ENCODE measurements around the gene TMEM263.

TMEM263 gene

GRCh38 chr12:107017042-107017441 is 61.3 kb downstream of the TMEM263 start:
- no peak for DNase-seq (ENCODE audit: low read depth in 2 of 2)
- no peak for TF ChIP-seq CTCF (IDR thresholded peaks at IDR 0.05; ENCODE audit: low read depth, low read length)
- no peak overlapping the region for H3K4me3 ChIP-seq (replicated peaks in 1 of 2; ENCODE audit: low read depth in 2 of 2, low read length in 2 of 2)

GRCh38 chr12:107019546-107019945 is 63.8 kb downstream of the TMEM263 start:
- no peak for DNase-seq (ENCODE audit: low read depth in 2 of 2)
- TF ChIP-seq CTCF (IDR thresholded peaks at IDR 0.05; ENCODE audit: low read depth, low read length) = no peak
- H3K4me3 ChIP-seq (replicated peaks in 1 of 2; ENCODE audit: low read depth in 2 of 2, low read length in 2 of 2) = no peak overlapping the region

Data from cardiac fibroblast (primary cell).